Measurements from ENCODE around the gene MTUS2.

MTUS2 gene

DNA sequence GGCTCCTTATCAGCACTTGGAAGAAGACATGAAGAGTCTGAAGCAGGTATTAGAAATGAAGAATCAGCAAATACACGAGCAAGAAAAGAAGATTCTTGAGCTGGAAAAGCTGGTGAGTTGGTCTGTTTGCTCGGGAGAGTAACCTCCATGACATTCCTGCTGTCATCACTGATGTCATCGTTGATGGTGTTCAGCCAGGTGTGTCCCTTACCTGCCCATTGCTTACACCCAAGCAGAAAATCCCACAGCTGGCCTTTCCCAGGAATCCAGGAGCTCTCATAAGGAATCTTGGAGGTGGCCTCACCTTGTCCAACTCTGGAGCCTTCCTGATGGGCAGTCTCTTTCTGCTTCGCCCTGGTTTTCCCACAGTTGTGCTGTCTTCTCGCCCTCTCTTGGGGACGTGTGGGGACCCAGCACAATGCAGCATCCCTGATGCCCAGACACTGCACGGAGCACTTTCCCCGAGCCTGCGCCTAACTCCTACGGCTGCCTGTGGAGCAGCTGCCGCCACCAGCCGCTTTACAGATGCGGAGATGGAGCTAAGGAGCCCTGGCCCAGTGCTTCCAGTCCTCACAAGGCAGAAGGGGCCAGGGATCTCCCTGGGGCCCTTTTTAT is 678.4 kb downstream of the MTUS2 start:
- Histone ChIP-seq H3K36me3 (ENCODE audit: control insufficient read depth, insufficient read depth, low read length) (no peaks in the 10 kb centered on the region), H3K27me3 (ENCODE audit: control insufficient read depth, insufficient read depth, low read length) (peaks cover 5% of the 10 kb centered on the region), H3K4me1 (ENCODE audit: control insufficient read depth, insufficient read depth, low read length) (no peaks in the 10 kb centered on the region), H3K9me3 (ENCODE audit: control insufficient read depth, low read length) (no peaks in the 10 kb centered on the region), H3K9ac (ENCODE audit: low read length) (no peak overlapping the region), H3K4me3 (ENCODE audit: low read length) (no peak overlapping the region)

GRCh38 chr13:29499506-29500165 is 679.5 kb downstream of the MTUS2 start:
- no peak overlapping the region for H3K4me3 ChIP-seq (ENCODE audit: low read length)
- no peaks in the 10 kb centered on the region for H3K9me3 ChIP-seq (ENCODE audit: control insufficient read depth, low read length)
- H3K36me3 ChIP-seq (ENCODE audit: control insufficient read depth, insufficient read depth, low read length), result no peaks in the 10 kb centered on the region
- H3K27me3 ChIP-seq (ENCODE audit: control insufficient read depth, insufficient read depth, low read length), result peaks cover 5% of the 10 kb centered on the region
- no peaks in the 10 kb centered on the region for H3K4me1 ChIP-seq (ENCODE audit: control insufficient read depth, insufficient read depth, low read length)
- no peak overlapping the region for H3K9ac ChIP-seq (ENCODE audit: low read length)

- Histone ChIP-seq H3K36me3 (ENCODE audit: control insufficient read depth, insufficient read depth, low read length) (no peaks in the 10 kb centered on the region), H3K4me3 (ENCODE audit: low read length) (no peak overlapping the region), H3K27me3 (ENCODE audit: control insufficient read depth, insufficient read depth, low read length) (peaks cover 5% of the 10 kb centered on the region), H3K4me1 (ENCODE audit: control insufficient read depth, insufficient read depth, low read length) (no peaks in the 10 kb centered on the region), H3K9ac (ENCODE audit: low read length) (no peak overlapping the region), H3K9me3 (ENCODE audit: control insufficient read depth, low read length) (no peaks in the 10 kb centered on the region)
These were observed 680.2 kb downstream of the MTUS2 start for GRCh38 chr13:29500386-29500785.

DNA sequence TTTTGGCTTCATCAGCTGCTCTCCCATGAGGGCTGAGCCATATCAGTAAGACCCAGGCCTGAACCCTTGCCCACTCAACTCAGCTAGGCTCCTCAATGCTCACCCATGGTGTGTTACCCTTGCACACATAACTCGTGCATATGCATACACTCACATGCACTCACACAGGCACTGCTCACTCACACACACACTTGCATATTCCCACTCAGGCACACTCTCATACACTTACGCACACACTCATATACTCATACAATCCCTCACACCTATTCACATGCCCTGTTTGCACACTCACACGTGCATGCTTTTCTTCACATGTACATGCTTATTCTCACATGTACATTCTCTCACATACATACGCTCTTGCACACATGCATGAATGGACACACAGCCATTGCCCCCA is 681.5 kb downstream of the MTUS2 start:
- peaks cover 9% of the 10 kb centered on the region for H3K27me3 ChIP-seq (ENCODE audit: control insufficient read depth, insufficient read depth, low read length)
- no peak overlapping the region for H3K9ac ChIP-seq (ENCODE audit: low read length)
- no peaks in the 10 kb centered on the region for H3K4me1 ChIP-seq (ENCODE audit: control insufficient read depth, insufficient read depth, low read length)
- no peak overlapping the region for H3K4me3 ChIP-seq (ENCODE audit: low read length)
- H3K36me3 ChIP-seq (ENCODE audit: control insufficient read depth, insufficient read depth, low read length), result no peaks in the 10 kb centered on the region
- no peaks in the 10 kb centered on the region for H3K9me3 ChIP-seq (ENCODE audit: control insufficient read depth, low read length)

DNA sequence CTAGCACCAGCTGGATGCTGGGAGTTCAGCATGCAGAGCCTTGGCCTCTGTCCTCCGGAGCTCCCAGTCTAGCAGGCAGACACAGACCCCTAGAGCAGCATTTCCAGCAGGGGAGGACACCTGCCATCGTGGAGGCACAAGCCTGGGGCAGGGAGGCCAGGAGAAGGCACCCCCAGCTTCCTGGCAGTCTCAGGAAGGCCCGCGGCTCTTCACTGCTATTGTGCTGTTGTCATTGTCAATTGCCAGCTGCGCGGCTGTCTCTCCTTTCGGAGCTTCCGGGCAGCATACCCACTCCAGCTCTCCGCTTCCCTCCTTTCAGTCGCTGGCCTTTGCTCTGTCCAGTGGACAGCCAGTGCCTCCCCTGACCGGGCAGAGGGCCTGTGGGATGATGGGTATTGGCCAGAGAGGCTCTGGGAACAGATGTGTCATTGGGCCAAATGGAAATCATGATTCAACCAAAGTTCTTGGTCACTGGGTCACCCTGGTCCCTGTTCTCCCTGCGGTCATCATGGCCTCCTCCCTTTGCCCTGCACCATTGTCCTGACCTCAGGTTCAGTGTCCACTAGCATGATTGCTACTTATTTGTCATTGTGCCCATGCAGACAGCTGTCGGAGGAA is 682.4 kb downstream of the MTUS2 start:
- Histone ChIP-seq H3K4me3 (ENCODE audit: low read length) (no peak overlapping the region), H3K4me1 (ENCODE audit: control insufficient read depth, insufficient read depth, low read length) (no peaks in the 10 kb centered on the region), H3K36me3 (ENCODE audit: control insufficient read depth, insufficient read depth, low read length) (no peaks in the 10 kb centered on the region), H3K27me3 (ENCODE audit: control insufficient read depth, insufficient read depth, low read length) (peaks cover 9% of the 10 kb centered on the region), H3K9ac (ENCODE audit: low read length) (no peak overlapping the region), H3K9me3 (ENCODE audit: control insufficient read depth, low read length) (no peaks in the 10 kb centered on the region)

DNA sequence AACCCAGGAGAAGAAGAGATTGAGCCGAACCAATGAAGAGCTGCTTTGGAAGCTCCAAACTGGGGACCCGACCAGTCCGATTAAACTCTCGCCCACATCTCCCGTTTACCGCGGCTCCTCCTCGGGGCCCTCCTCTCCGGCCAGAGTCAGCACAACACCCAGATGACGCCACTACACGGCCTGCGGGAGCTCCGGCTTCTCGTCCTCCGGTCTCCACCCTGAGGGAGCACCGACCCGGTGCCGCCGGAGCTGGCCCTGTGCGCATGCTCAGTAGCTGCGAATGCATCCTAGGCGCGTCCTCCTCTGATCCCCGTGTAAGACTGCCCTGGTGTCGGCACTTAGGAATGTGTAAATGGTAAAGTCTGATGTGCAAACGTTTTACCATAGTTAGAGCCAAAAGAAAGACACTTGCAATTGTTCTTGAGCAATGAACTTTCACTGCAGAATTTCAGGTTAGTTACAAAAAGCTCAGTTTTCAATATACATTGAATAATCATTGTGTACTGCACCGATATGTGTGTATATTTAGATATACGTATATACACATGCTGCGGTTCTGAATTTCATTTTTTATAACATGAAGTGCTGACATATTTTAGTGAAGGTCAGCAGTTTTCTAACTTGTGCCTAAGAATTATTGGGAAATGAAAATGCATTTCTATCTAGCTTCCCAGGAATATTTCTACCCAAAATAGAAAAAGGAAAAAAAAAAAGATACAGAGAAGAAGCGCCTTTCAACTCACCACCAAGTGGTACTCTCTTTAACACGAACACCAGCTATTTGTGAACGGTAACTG is 683.1 kb downstream of the MTUS2 start:
- Histone ChIP-seq H3K36me3 (ENCODE audit: control insufficient read depth, insufficient read depth, low read length) (no peaks in the 10 kb centered on the region), H3K27me3 (ENCODE audit: control insufficient read depth, insufficient read depth, low read length) (peaks cover 9% of the 10 kb centered on the region), H3K4me3 (ENCODE audit: low read length) (no peak overlapping the region), H3K9ac (ENCODE audit: low read length) (no peak overlapping the region), H3K9me3 (ENCODE audit: control insufficient read depth, low read length) (no peaks in the 10 kb centered on the region), H3K4me1 (ENCODE audit: control insufficient read depth, insufficient read depth, low read length) (no peaks in the 10 kb centered on the region)

DNA sequence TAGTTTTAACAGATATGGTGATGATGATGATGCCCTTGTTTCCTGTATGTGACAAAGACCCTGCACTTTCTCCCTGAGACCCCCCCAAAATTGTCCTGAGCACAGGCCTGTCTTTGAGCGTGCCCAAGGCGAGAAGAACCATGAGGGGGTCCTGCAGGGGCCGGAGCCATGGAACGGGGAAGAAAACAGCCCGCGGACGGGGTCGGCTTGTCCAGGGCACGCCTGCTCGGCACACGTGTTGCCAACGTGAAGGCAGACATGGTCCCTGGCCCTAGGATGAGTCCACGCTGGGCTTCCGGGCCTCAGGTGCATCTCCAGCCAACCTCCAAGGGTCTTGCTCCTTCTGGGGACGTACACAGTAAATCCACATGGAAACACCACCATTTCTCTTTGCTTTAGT is 684.6 kb downstream of the MTUS2 start:
- H3K27me3 ChIP-seq (ENCODE audit: control insufficient read depth, insufficient read depth, low read length), result peaks cover 9% of the 10 kb centered on the region
- no peaks in the 10 kb centered on the region for H3K4me1 ChIP-seq (ENCODE audit: control insufficient read depth, insufficient read depth, low read length)
- H3K9me3 ChIP-seq (ENCODE audit: control insufficient read depth, low read length), result no peaks in the 10 kb centered on the region
- H3K9ac ChIP-seq (ENCODE audit: low read length), result no peak overlapping the region
- no peak overlapping the region for H3K4me3 ChIP-seq (ENCODE audit: low read length)
- H3K36me3 ChIP-seq (ENCODE audit: control insufficient read depth, insufficient read depth, low read length), result no peaks in the 10 kb centered on the region

DNA sequence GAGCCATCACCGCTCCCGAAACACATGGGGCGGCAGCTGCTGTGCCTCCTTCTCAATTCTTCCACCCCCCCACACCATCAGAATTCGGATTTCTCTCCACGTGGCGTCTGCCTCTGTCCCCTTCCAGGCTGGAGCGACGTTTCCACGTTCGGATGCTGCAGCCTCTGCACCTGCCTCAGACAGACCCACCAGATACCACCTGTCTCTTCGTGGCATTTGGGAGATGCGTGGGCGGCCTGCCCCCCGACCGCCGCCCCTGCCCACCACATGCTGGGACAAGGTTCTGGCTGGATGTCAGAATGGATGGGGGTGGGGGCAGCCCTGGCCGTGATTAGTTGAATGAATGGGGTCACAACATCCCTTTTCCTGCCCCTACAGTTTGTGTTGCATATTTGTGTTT is 685.4 kb downstream of the MTUS2 start:
- Histone ChIP-seq H3K27me3 (ENCODE audit: control insufficient read depth, insufficient read depth, low read length) (peaks cover 9% of the 10 kb centered on the region), H3K9ac (ENCODE audit: low read length) (no peak overlapping the region), H3K4me1 (ENCODE audit: control insufficient read depth, insufficient read depth, low read length) (no peaks in the 10 kb centered on the region), H3K9me3 (ENCODE audit: control insufficient read depth, low read length) (no peaks in the 10 kb centered on the region), H3K4me3 (ENCODE audit: low read length) (no peak overlapping the region), H3K36me3 (ENCODE audit: control insufficient read depth, insufficient read depth, low read length) (no peaks in the 10 kb centered on the region)

GRCh38 chr13:29505950-29506349 is 685.8 kb downstream of the MTUS2 start:
- Histone ChIP-seq H3K27me3 (ENCODE audit: control insufficient read depth, insufficient read depth, low read length) (peaks cover 9% of the 10 kb centered on the region), H3K36me3 (ENCODE audit: control insufficient read depth, insufficient read depth, low read length) (no peaks in the 10 kb centered on the region), H3K4me3 (ENCODE audit: low read length) (no peak overlapping the region), H3K4me1 (ENCODE audit: control insufficient read depth, insufficient read depth, low read length) (no peaks in the 10 kb centered on the region), H3K9me3 (ENCODE audit: control insufficient read depth, low read length) (no peaks in the 10 kb centered on the region), H3K9ac (ENCODE audit: low read length) (no peak overlapping the region)

- H3K4me3 ChIP-seq (ENCODE audit: low read length), result no peak overlapping the region
- peaks cover 9% of the 10 kb centered on the region for H3K27me3 ChIP-seq (ENCODE audit: control insufficient read depth, insufficient read depth, low read length)
- no peaks in the 10 kb centered on the region for H3K4me1 ChIP-seq (ENCODE audit: control insufficient read depth, insufficient read depth, low read length)
- H3K36me3 ChIP-seq (ENCODE audit: control insufficient read depth, insufficient read depth, low read length), result no peaks in the 10 kb centered on the region
- no peaks in the 10 kb centered on the region for H3K9me3 ChIP-seq (ENCODE audit: control insufficient read depth, low read length)
- no peak overlapping the region for H3K9ac ChIP-seq (ENCODE audit: low read length)
These were observed 687.2 kb downstream of the MTUS2 start for GRCh38 chr13:29507356-29507755.

- Histone ChIP-seq H3K4me1 (ENCODE audit: control insufficient read depth, insufficient read depth, low read length) (no peaks in the 10 kb centered on the region), H3K9ac (ENCODE audit: low read length) (no peak overlapping the region), H3K27me3 (ENCODE audit: control insufficient read depth, insufficient read depth, low read length) (peaks cover 4% of the 10 kb centered on the region), H3K36me3 (ENCODE audit: control insufficient read depth, insufficient read depth, low read length) (no peaks in the 10 kb centered on the region), H3K4me3 (ENCODE audit: low read length) (no peak overlapping the region), H3K9me3 (ENCODE audit: control insufficient read depth, low read length) (no peaks in the 10 kb centered on the region)
These were observed 688.2 kb downstream of the MTUS2 start for GRCh38 chr13:29508130-29508875.

Measured in mucosa of stomach (tissue), 1 donor.